NOMO-1 (cell line): ENCODE measurements around the gene SMCHD1.
"Not testable (repeated sequence)": the region's sequence is repeated elsewhere in the genome, so short reads cannot be mapped to it uniquely, and the experiment has no call there.

ENCODE experiments used
- DNase-seq, 2 experiments: peaks; one replicate each; lab custom pipeline; 2025; ENCODE audit not compliant: unreplicated experiment in 2 of 2; lab: John Stamatoyannopoulos, UW

SMCHD1 gene

GRCh38 chr18:2809666-2810183 is 154.2 kb downstream of the SMCHD1 start:
- not testable (repeated sequence) for DNase-seq

GRCh38 chr18:2811416-2811815 is 155.9 kb downstream of the SMCHD1 start:
- no peak for DNase-seq

- no peak for DNase-seq
These were observed 159.4 kb downstream of the SMCHD1 start for GRCh38 chr18:2814928-2815327.

GRCh38 chr18:2818281-2818680 is 162.8 kb downstream of the SMCHD1 start:
- DNase-seq: no peak

- no peak for DNase-seq
These were observed 166.2 kb downstream of the SMCHD1 start for GRCh38 chr18:2821695-2822094.

GRCh38 chr18:2822213-2822921 is 166.8 kb downstream of the SMCHD1 start:
- no peak for DNase-seq

- no peak for DNase-seq
These were observed 167.7 kb downstream of the SMCHD1 start for GRCh38 chr18:2823202-2823601.

- no peak for DNase-seq
These were observed 168.4 kb downstream of the SMCHD1 start for GRCh38 chr18:2823966-2824365.

GRCh38 chr18:2824865-2825264 is 169.3 kb downstream of the SMCHD1 start:
- no peak for DNase-seq

GRCh38 chr18:2825613-2826175 is 170.2 kb downstream of the SMCHD1 start:
- no peak for DNase-seq

GRCh38 chr18:2826581-2826980 is 171.1 kb downstream of the SMCHD1 start:
- no peak for DNase-seq

- DNase-seq: no peak
These were observed 171.5 kb downstream of the SMCHD1 start for GRCh38 chr18:2827061-2827460.

GRCh38 chr18:2836118-2836517 is 180.6 kb downstream of the SMCHD1 start:
- DNase-seq: not testable (repeated sequence)

GRCh38 chr18:2837290-2837689 is 181.8 kb downstream of the SMCHD1 start:
- not testable (repeated sequence) for DNase-seq

- DNase-seq: no peak
These were observed 183.7 kb downstream of the SMCHD1 start for GRCh38 chr18:2839202-2839601.

- no peak for DNase-seq
These were observed 185.0 kb downstream of the SMCHD1 start for GRCh38 chr18:2840521-2840920.

GRCh38 chr18:2843146-2843545 is 187.6 kb downstream of the SMCHD1 start:
- no peak for DNase-seq

- no peak for DNase-seq
These were observed 189.6 kb downstream of the SMCHD1 start for GRCh38 chr18:2845172-2845571.

- DNase-seq: no peak
These were observed 191.2 kb downstream of the SMCHD1 start, which contains the start of gene EMILIN2 for GRCh38 chr18:2846636-2847316. Gene EMILIN2 (plus strand): TSS chr18:2847006. CDS start chr18:2847189, 183 bp downstream.

- no peak for DNase-seq
These were observed 192.1 kb downstream of the SMCHD1 start for GRCh38 chr18:2847317-2848246.
